ENCODE results near the gene GDPD3.
"Not testable (repeated sequence)": the region's sequence is repeated elsewhere in the genome, so short reads cannot be mapped to it uniquely, and the experiment has no call there.

Gene GDPD3

DNA sequence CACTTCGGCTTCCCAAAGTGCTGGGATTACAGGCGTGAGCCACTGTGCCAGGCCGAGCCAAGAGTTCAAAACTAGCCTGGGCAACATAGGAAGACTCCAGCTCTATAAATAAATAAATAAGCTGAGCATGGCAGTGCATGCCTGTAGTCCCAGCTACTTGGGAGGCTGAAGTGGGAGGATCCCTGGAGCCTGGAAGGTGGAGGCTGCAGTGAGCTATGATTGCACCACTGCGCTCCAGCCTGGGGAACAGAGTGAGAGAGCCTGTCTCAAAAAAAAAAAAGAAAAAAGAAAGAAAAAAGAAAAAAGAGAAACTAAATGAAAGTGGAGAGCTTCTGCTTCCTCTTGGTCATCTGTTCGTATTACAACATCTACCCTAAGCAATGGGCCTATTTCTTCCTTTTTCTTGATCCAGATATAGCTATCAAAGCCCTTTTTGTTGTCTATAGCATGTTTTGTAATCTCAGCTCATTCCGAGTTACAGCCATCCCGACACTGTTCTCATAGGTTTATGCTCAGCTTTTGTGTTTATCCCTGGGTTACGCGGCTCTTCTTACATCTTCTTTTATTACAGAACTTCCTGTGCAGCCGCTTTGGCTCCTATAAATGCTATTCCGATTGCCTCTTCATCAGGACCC is 23.8 kb upstream of the GDPD3 start:
- TF ChIP-seq, protein P1, sequence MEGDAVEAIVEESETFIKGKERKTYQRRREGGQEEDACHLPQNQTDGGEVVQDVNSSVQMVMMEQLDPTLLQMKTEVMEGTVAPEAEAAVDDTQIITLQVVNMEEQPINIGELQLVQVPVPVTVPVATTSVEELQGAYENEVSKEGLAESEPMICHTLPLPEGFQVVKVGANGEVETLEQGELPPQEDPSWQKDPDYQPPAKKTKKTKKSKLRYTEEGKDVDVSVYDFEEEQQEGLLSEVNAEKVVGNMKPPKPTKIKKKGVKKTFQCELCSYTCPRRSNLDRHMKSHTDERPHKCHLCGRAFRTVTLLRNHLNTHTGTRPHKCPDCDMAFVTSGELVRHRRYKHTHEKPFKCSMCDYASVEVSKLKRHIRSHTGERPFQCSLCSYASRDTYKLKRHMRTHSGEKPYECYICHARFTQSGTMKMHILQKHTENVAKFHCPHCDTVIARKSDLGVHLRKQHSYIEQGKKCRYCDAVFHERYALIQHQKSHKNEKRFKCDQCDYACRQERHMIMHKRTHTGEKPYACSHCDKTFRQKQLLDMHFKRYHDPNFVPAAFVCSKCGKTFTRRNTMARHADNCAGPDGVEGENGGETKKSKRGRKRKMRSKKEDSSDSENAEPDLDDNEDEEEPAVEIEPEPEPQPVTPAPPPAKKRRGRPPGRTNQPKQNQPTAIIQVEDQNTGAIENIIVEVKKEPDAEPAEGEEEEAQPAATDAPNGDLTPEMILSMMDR (IDR thresholded peaks at IDR 0.05; ENCODE audit: low read depth, low read length, missing control alignments) = no peak
- in situ Hi-C loops (cut with HindIII; ENCODE audit: low pct_ligation_motif_present, low sequenced_read_pairs) = no loop called here
- no peak for DNase-seq
- Histone ChIP-seq H3K4me3 (ENCODE audit: low read depth, low read length) (no peak overlapping the region), H3K36me3 (replicated peaks) (no peaks in the 10 kb centered on the region), H3K27me3 (replicated peaks) (no peaks in the 10 kb centered on the region), H3K27ac (no peak overlapping the region)

DNA sequence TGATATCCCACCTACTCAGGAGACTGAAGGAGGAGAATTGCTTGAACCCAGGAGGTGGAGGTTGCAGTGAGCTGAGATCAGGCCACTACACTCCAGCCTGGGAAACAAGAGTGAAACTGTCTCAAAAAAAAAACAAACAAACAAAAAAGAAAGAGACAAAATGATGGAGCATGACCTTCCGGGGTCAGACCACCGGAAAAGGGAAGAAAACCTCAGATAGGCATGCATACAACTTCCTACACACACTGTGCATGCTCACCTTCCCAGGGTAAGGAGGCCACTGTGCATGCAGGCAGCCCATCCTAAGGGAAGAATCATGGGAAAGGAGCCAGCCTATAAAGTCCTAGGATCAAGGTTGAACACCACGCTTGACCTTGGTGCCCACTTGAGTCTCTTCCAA is 19.3 kb upstream of the GDPD3 start:
- TF ChIP-seq, protein P1 (IDR thresholded peaks at IDR 0.05; ENCODE audit: low read depth, low read length, missing control alignments) = no peak
- H3K27me3 ChIP-seq (replicated peaks) = no peaks in the 10 kb centered on the region
- DNase-seq = no peak
- in situ Hi-C loops (cut with HindIII; ENCODE audit: low pct_ligation_motif_present, low sequenced_read_pairs) = no loop called here
- no peak overlapping the region for H3K27ac ChIP-seq
- H3K4me3 ChIP-seq (ENCODE audit: low read depth, low read length) = no peak overlapping the region
- no peaks in the 10 kb centered on the region for H3K36me3 ChIP-seq (replicated peaks)

DNA sequence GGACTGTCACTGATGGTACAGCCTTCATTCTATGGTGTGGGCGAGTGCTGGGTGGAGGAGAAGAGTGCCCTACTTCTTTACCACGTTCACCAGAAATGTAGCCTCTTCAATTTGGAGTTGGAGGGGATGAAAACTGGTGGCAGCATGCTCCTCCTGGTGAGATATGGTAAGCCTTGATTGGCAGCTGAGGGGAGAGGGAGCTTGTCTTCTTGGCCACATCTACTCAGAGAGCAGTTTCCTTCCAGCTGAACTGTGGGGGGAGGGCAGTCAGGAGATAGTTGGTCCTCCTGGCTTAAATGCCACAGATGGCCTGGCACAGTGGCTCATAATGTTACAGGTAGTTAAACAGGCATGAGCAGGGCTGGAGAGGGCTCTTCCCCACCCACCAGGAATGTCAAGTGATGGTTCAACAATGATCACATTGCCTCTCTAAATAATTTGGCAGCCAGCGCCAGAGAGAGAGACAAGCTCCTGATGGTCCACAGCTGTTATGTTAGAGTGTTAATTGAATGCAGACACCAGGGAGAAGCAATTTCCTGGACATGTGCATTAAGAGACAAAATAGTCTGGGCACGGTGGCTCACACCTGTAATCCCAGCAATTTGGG is 18.6 kb upstream of the GDPD3 start:
- in situ Hi-C loops (cut with HindIII; ENCODE audit: low pct_ligation_motif_present, low sequenced_read_pairs) = no loop called here
- Histone ChIP-seq H3K4me3 (ENCODE audit: low read depth, low read length) (no peak overlapping the region), H3K27ac (no peak overlapping the region), H3K27me3 (replicated peaks) (no peaks in the 10 kb centered on the region), H3K36me3 (replicated peaks) (no peaks in the 10 kb centered on the region)
- no peak for DNase-seq
- TF ChIP-seq, protein P1 (IDR thresholded peaks at IDR 0.05; ENCODE audit: low read depth, low read length, missing control alignments) = no peak

GRCh38 chr16:30127993-30128392 is 14.7 kb upstream of the GDPD3 start:
- H3K27ac ChIP-seq = no peak overlapping the region
- no peak overlapping the region for H3K4me3 ChIP-seq (ENCODE audit: low read depth, low read length)
- TF ChIP-seq, protein P1 (IDR thresholded peaks at IDR 0.05; ENCODE audit: low read depth, low read length, missing control alignments) = no peak
- no peaks in the 10 kb centered on the region for H3K27me3 ChIP-seq (replicated peaks)
- no peak for DNase-seq
- in situ Hi-C loops (cut with HindIII; ENCODE audit: low pct_ligation_motif_present, low sequenced_read_pairs) = no loop called here
- no peaks in the 10 kb centered on the region for H3K36me3 ChIP-seq (replicated peaks)

GRCh38 chr16:30125690-30126089 is 12.4 kb upstream of the GDPD3 start:
- H3K27ac ChIP-seq; H3K36me3 ChIP-seq (replicated peaks); H3K4me3 ChIP-seq (ENCODE audit: low read depth, low read length); H3K27me3 ChIP-seq (replicated peaks); DNase-seq; in situ Hi-C loops (cut with HindIII; ENCODE audit: low pct_ligation_motif_present, low sequenced_read_pairs): not testable (repeated sequence)

DNA sequence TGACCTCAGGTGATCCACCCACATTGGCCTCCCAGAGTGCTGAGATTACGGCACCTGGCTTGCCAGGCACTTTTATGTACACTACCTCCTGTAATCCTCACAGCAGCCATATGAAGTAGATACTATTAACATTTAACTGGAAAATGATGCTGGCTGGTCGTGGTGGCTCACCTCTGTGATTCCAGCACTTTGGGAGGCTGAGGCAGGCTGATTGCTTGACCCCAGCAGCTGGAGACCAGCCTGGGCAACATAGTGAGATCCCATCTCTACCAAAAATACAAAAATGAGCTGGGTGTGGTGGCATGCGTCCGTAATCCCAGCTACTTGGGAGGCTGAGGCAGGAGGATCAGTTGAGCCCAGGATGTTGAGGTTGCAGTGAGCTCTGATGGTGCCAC is 11.6 kb upstream of the GDPD3 start:
- no peak overlapping the region for H3K4me3 ChIP-seq (ENCODE audit: low read depth, low read length)
- in situ Hi-C loops (cut with HindIII; ENCODE audit: low pct_ligation_motif_present, low sequenced_read_pairs) = no loop called here
- no peaks in the 10 kb centered on the region for H3K27me3 ChIP-seq (replicated peaks)
- H3K36me3 ChIP-seq (replicated peaks) = peaks cover 9% of the 10 kb centered on the region
- DNase-seq = no peak
- TF ChIP-seq, protein P1 (IDR thresholded peaks at IDR 0.05; ENCODE audit: low read depth, low read length, missing control alignments) = no peak
- H3K27ac ChIP-seq = no peak overlapping the region

Data from brain microvascular endothelial cell (primary cell).